GM10266 (cell line): Measurements from ENCODE around the gene PCGF1.
A peak's percentile ranks its signal among the peaks of the same experiment; 100 is the strongest.

Experiments used
- DNase-seq: peaks from one replicate; pipeline ENCODE4 v3.0.0; 2012; ENCODE audit errors: extremely low spot score
- TF ChIP-seq, protein P1 (sequence below): IDR thresholded peaks from 2 replicates; pipeline ENCODE4 v1.5.1; 2012; ENCODE audit warnings: mild to moderate bottlenecking, low read depth; ENCODE audit not compliant: control insufficient read depth, insufficient read depth; ENCODE audit errors: missing control alignments

The PCGF1 gene

GRCh38 chr2:74514368-74515270 is 7.1 kb upstream of the PCGF1 start, which contains the start of gene TLX2:
TLX2 (plus strand) TSS chr2:74514450; CDS start chr2:74514807, 357 bp downstream.
- TF ChIP-seq, protein P1, sequence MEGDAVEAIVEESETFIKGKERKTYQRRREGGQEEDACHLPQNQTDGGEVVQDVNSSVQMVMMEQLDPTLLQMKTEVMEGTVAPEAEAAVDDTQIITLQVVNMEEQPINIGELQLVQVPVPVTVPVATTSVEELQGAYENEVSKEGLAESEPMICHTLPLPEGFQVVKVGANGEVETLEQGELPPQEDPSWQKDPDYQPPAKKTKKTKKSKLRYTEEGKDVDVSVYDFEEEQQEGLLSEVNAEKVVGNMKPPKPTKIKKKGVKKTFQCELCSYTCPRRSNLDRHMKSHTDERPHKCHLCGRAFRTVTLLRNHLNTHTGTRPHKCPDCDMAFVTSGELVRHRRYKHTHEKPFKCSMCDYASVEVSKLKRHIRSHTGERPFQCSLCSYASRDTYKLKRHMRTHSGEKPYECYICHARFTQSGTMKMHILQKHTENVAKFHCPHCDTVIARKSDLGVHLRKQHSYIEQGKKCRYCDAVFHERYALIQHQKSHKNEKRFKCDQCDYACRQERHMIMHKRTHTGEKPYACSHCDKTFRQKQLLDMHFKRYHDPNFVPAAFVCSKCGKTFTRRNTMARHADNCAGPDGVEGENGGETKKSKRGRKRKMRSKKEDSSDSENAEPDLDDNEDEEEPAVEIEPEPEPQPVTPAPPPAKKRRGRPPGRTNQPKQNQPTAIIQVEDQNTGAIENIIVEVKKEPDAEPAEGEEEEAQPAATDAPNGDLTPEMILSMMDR, result no peak
- DNase-seq, result peak; percentile 46

DNA sequence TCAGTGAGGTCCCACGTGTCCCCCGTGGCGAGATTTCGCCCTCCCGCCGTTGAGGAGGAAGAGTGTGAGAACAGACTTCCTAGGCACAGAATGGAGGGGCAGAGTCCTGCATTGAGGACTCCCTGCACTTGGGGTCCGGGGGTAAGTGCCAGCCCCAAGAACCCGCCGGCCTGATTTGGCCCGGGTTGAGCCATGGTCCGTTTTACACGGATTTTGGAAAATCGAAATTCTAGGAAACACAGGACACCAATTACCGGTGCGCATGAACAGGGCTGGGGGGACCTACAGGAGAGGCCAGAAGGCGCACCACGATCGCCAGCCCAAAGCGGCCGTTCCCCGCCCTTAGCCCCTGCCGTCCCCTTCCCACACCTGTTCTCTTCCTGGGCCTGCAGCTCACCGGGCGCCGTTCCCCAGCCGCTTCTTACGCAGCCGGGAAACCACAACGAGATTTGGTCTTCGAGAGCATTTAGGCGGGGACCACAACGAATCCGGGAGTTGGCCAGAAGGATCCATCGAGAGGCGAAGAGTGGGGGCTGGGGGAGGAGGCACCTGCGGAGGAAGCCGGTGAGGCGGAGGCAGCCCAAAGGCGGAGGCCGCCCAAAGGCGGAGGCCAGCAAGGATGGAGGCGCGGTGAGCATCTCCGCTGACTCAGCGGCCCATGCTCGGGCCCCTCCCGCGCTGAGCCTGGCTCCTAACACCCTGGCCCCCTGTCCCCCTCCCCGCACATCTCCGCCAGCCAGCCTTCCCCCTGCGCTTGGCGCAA is 6.3 kb upstream of the PCGF1 start:
- peak; percentile 46 for DNase-seq
- TF ChIP-seq, protein P1, result no peak

DNA sequence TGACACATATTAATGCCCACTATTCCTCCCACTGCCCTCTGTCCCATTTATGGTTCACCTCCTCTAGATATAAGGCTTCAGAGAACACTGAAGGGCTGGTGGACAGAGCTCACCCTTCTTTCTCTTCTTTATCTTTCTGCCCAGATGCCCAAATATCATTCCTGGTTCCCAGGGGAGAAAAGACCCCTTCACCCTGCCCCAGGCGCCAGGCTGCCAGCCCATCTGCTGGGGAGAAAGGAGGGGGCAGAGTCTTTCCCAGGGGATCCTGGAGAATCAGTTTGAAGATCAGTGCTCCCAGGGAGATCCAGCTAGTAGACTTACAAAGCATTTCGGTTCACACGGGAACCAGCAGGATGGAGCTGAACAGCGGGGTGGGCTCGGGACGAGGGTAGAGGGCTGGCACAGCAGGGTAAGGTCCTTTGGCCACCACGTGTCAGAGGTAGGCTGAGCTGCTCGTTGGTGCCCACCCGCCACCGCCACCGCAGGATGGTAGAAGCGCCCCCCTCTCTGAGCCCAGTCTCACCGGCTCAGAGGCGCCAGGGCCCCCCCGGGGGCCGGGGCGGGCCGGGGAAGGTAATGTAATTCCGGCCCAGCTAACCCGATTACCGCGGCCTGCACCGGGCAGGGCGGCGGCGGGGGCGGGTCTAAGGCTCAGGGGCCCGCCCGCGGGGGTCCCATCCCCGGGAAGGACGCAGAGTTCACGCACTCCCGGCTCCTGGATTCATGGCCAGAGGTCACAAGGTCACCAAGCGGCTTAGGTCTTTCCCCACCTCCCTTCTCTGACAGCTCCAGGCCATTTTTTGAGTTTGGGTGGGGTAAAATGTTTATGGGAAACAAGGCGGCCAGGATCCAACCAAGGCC is 5.5 kb upstream of the PCGF1 start:
- DNase-seq, result peak; percentile 32
- TF ChIP-seq, protein P1, result no peak

- TF ChIP-seq, protein P1, result no peak
- no peak for DNase-seq
Measured at GRCh38 chr2:74511104-74511989, 3.9 kb upstream of the PCGF1 start.

GRCh38 chr2:74510272-74510671 is 2.8 kb upstream of the PCGF1 start:
- TF ChIP-seq, protein P1, result no peak
- no peak for DNase-seq

DNA sequence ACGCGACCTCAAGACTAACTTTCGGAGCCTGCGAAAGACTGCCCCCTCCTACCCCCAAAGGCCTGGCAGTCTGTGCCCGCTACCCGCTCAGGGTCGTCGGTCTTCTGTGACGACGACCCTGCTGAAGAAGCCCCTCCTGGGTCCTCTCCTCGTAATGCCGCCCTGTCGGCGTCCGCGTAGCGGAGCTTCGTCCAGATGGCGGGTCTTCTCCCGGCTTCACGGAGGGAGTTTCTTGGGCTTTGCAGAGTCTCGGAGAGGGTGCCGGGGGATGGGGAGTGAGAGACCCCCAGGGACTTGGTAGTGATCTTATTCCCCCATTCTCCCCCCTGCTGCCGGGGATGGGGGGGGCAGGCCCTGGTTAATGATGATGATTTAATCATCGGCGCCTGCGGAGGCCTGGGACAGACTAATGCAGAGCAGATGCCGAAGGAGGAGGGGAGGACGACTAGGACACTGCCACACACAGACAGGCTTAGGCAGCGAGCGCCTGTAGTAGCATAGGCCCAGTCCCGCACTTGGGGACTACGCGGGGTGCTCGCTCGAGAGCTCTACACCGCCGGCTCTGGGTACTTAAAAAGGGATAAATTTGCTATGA is 528 bp upstream of the PCGF1 start:
- TF ChIP-seq, protein P1, result no peak
- peak; percentile 44 for DNase-seq
